ENCODE results near the gene ALKAL2. TPM values are rescaled to one million over a fixed set of nuclear protein-coding genes. Genes with fewer than 3 reads are reported as not detected.

ALKAL2 gene
- total RNA-seq, 2 experiments from 2014 or later, result not detected

DNA sequence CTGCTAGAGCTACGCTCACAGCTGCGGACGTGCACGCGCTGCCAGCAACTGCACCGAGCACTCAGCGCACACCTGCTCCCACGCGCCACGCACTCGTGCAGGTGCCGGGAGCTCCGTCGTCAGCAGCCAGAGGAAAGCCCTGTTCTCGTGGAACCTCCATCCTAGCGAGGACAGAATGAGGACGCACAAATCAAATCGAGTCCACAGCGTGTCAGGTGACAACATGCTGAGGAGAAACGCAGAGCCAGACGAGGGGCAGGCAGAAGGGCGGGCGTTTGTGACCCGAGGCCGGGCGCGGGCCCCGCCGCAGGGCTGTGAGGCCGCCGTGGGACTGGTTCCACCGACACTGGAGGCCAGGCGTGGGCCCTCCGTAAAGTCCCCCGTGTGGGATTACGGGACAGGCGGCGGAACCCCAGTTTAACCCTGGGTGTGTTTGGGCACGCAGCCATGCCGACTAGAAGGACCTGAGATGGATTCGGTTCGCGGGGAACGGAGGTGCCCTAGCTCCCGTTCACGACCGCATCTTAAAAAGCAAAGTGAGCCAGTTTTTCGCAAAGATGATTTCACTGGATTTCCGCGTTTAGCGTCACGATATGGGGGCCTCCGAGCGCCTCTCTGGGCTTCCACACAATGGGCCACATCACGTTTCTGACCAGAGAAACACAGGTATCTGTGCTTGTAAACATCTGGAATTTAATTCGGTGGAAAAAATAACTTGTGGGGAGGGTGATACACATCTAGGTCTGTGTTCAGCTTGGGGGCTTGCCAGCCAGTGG is 26.9 kb upstream of the ALKAL2 start:
- Mint-ChIP-seq H3K27me3 (peaks cover 12% of the 10 kb centered on the region), H3K9me3 (no peaks in the 10 kb centered on the region), H3K4me3 (no peak overlapping the region), H3K4me1 (ENCODE audit: low read depth) (peaks cover 10% of the 10 kb centered on the region), H3K36me3 (ENCODE audit: low read depth) (no peaks in the 10 kb centered on the region), H3K27ac (no peak overlapping the region)
- Histone ChIP-seq H3K27me3 (ENCODE audit: control insufficient read depth in 1 of 2, insufficient read depth in 2 of 2, low read length in 2 of 2) (no peaks in the 10 kb centered on the region), H3K27ac (ENCODE audit: low read depth in 1 of 2, low read length in 2 of 2) (no peak overlapping the region), H3K4me1 (ENCODE audit: insufficient read depth, low read length) (no peaks in the 10 kb centered on the region), H3K4me3 (ENCODE audit: low read length) (no peak overlapping the region), H3K9me3 (ENCODE audit: control insufficient read depth in 1 of 2, insufficient read depth in 1 of 2, low read length in 2 of 2) (peaks cover 0 to 19% of the 10 kb centered on the region in 2 experiments), H3K36me3 (ENCODE audit: insufficient read depth, low read length) (no peaks in the 10 kb centered on the region)
- TF ChIP-seq, protein P1, sequence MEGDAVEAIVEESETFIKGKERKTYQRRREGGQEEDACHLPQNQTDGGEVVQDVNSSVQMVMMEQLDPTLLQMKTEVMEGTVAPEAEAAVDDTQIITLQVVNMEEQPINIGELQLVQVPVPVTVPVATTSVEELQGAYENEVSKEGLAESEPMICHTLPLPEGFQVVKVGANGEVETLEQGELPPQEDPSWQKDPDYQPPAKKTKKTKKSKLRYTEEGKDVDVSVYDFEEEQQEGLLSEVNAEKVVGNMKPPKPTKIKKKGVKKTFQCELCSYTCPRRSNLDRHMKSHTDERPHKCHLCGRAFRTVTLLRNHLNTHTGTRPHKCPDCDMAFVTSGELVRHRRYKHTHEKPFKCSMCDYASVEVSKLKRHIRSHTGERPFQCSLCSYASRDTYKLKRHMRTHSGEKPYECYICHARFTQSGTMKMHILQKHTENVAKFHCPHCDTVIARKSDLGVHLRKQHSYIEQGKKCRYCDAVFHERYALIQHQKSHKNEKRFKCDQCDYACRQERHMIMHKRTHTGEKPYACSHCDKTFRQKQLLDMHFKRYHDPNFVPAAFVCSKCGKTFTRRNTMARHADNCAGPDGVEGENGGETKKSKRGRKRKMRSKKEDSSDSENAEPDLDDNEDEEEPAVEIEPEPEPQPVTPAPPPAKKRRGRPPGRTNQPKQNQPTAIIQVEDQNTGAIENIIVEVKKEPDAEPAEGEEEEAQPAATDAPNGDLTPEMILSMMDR (IDR thresholded peaks at IDR 0.05), result no peak
- no peak for ATAC-seq (ENCODE audit: poor library complexity)
- no peak for DNase-seq
- POLR2A ChIA-PET, result no interaction called here
- CTCF ChIA-PET, result interaction anchor here (0.9 kb wide), 1 partner anchor 18 kb away, joined by 3 read pairs; no protein-coding TSS in a partner anchor
- intact Hi-C loops (cut with DNase I, micrococcal nuclease), result no loop called here

DNA sequence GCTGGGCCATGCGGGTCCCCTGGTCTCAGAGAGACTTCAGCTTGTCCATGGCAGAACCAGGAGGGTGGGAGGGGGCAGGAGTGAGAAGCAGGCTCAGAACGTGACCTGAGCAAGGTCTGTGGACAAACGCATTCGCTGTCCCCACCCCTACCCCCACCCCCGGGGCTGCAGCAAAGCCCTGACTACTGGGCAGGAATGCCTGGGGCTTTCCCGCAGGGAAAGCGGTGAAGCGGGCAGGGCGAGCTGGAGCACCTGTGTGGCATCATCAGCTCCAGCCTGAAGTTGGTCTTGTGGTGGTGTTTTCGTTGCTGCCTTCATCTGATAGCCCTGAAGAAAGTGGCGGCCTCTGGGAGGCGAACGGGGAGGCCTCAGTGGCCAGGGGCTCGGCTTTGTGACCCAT is 26.1 kb upstream of the ALKAL2 start:
- Mint-ChIP-seq H3K27me3 (peaks cover 12% of the 10 kb centered on the region), H3K36me3 (ENCODE audit: low read depth) (no peaks in the 10 kb centered on the region), H3K27ac (no peak overlapping the region), H3K9me3 (no peaks in the 10 kb centered on the region), H3K4me3 (no peak overlapping the region), H3K4me1 (ENCODE audit: low read depth) (peaks cover 10% of the 10 kb centered on the region)
- H3K36me3 ChIP-seq (ENCODE audit: insufficient read depth, low read length), result no peaks in the 10 kb centered on the region
- no peaks in the 10 kb centered on the region for H3K27me3 ChIP-seq (ENCODE audit: control insufficient read depth in 1 of 2, insufficient read depth in 2 of 2, low read length in 2 of 2)
- H3K9me3 ChIP-seq (ENCODE audit: control insufficient read depth in 1 of 2, insufficient read depth in 1 of 2, low read length in 2 of 2), result peaks cover 0 to 13% of the 10 kb centered on the region in 2 experiments
- no peaks in the 10 kb centered on the region for H3K4me1 ChIP-seq (ENCODE audit: insufficient read depth, low read length)
- no peak for DNase-seq
- POLR2A ChIA-PET, result no interaction called here
- no peak overlapping the region for H3K4me3 ChIP-seq (ENCODE audit: low read length)
- intact Hi-C loops (cut with DNase I, micrococcal nuclease), result no loop called here
- H3K27ac ChIP-seq (ENCODE audit: low read depth in 1 of 2, low read length in 2 of 2), result no peak overlapping the region
- ATAC-seq (ENCODE audit: poor library complexity), result no peak
- TF ChIP-seq, protein P1 (IDR thresholded peaks at IDR 0.05), result no peak
- CTCF ChIA-PET, result no interaction called here

DNA sequence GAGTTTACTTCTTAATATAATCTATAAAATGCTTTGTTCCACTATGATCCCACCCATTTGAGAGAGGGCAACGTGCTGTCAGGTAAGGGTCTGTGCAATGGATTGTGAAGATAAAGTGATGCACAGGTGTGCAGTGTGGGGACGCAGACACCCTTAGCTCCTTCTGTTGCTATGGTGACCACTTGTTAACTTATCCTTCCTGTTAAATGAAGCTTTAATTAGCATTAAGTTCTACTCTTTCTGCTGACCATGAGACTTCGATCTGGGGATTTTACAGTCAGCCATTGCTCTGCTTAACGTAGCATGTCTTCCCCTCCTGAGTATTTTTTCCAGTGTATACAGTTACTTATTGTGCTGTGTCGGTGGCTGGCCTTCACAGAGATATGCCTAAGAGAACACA is 23.1 kb upstream of the ALKAL2 start:
- Histone ChIP-seq H3K27ac (ENCODE audit: low read depth in 1 of 2, low read length in 2 of 2) (no peak overlapping the region), H3K36me3 (ENCODE audit: insufficient read depth, low read length) (no peaks in the 10 kb centered on the region), H3K4me1 (ENCODE audit: insufficient read depth, low read length) (no peaks in the 10 kb centered on the region), H3K27me3 (ENCODE audit: control insufficient read depth in 1 of 2, insufficient read depth in 2 of 2, low read length in 2 of 2) (no peaks in the 10 kb centered on the region), H3K4me3 (ENCODE audit: low read length) (no peak overlapping the region), H3K9me3 (ENCODE audit: control insufficient read depth in 1 of 2, insufficient read depth in 1 of 2, low read length in 2 of 2) (peaks cover 0 to 8% of the 10 kb centered on the region in 2 experiments)
- CTCF ChIA-PET, result no interaction called here
- Mint-ChIP-seq H3K9me3 (no peaks in the 10 kb centered on the region), H3K27me3 (peaks cover 10% of the 10 kb centered on the region), H3K36me3 (ENCODE audit: low read depth) (no peaks in the 10 kb centered on the region), H3K27ac (no peak overlapping the region), H3K4me3 (no peak overlapping the region), H3K4me1 (ENCODE audit: low read depth) (no peaks in the 10 kb centered on the region)
- DNase-seq (no peak), ATAC-seq (ENCODE audit: poor library complexity) (no peak)
- intact Hi-C loops (cut with DNase I, micrococcal nuclease), result no loop called here
- POLR2A ChIA-PET, result no interaction called here
- TF ChIP-seq, protein P1 (IDR thresholded peaks at IDR 0.05), result no peak

All from CD4-positive, alpha-beta T cell (primary cell).